Activated CD8-positive, alpha-beta memory T cell treated with anti-CD3 and anti-CD28 coated beads, Interleukin-2, amount 50 U/mL, for 24 hours (primary cell): Measurements from ENCODE around the gene AKNA.

Experiments used
- DNase-seq: peaks from one replicate; pipeline ENCODE4 v3.0.0-alpha.2; 2020; ENCODE audit errors: extremely low read depth

The AKNA gene

DNA sequence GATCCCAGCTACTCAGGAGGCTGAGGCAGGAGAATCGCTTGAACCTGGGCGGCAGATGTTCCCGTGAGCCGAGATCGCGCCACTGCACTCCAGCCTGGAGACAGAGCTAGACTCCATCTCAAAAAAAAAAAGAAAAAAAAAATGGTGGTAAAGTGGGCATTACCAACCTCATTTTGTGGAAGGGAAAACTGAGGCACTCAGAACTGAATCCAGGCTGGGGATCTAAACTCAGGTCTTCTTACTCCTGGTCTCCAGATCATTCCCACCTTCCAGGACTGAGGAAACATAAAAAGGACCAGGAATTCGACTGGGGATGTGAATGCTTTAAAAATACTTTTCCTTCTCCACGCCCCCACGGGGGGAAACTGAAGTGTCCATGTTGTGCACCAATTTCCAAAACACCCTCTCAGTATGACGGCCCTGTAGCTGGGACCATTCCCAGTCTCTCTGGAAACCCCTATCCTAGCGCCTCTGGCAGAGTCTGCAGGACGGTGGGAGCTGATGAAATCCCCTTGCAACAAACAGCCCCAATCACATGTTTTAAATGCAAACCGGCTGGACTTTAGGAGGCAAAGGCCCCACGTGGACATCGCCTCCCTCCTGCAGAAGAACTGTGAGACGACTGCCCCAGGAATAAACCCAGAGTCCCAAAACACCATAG lies 8.9 kb upstream of the AKNA start:
- no peak for DNase-seq

DNA sequence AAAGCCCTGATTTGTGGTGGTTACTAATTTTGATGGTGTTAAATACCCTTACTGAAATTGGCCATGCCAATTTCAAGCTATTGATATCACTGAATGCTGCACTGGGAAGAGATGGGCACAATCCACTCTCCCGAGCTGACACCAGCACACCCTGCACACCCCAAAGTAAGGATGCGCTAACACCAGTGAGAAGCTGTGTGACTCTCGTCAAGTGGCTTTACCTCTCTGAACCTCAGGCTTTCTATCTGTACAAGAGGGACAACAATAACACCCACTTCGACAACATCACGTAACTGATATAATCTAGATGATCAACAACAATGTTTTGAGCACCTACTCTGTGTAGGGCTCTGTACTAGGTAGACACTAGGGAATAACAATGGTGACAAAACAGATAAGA lies 8.0 kb upstream of the AKNA start:
- no peak for DNase-seq

DNA sequence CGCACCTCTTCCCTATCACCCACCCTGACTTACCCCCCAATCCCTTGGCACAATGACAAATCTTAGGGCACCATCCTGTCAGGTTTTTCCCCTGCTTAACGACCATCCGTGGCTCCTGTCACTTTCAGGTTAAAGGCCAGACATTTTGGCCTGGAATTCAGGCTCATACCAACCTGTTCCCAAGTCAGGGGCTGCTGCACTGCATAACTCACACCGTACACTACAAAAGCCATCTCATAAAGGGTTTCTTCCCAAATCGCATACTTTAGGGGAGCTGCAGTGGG lies 7.5 kb upstream of the AKNA start:
- no peak for DNase-seq

GRCh38 chr9:114394523-114395333 lies 6.9 kb upstream of the AKNA start:
- DNase-seq, result no peak

DNA sequence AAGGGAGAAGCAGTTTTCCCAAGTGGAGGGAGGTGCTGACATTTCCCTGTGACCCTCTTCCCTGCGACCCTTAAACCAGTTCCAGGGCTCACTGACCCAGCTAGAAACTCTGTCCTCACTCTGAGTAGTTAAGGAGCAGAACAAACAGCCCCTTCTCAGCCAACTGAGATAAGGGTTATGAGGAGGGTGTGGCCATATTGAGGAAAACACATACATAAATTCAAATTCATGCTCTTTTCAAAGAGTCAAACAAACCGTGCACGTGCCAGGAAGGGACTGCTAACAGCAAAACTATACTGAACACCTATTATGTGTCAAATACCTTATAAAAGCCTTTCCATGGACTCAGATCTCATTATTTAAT lies 4.9 kb upstream of the AKNA start:
- no peak for DNase-seq

DNA sequence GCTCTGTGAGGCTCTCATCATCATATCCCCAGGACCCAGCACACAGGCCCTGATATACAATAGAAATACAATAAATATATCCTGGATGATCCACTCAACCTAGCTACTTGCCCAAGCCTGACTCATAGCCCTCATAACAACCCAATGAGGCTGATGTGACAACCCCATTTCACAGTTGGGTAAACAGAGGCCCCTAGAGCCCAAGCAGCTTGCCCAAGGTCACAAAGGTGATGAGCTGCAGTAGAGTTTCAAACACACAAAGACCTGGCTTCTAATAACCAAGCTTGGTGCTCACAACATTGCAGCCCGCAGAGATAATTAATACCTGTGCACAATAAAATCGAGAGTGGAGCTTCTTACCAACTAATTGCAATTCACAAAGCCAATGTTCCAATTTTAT lies 3.2 kb upstream of the AKNA start:
- DNase-seq, result no peak

DNA sequence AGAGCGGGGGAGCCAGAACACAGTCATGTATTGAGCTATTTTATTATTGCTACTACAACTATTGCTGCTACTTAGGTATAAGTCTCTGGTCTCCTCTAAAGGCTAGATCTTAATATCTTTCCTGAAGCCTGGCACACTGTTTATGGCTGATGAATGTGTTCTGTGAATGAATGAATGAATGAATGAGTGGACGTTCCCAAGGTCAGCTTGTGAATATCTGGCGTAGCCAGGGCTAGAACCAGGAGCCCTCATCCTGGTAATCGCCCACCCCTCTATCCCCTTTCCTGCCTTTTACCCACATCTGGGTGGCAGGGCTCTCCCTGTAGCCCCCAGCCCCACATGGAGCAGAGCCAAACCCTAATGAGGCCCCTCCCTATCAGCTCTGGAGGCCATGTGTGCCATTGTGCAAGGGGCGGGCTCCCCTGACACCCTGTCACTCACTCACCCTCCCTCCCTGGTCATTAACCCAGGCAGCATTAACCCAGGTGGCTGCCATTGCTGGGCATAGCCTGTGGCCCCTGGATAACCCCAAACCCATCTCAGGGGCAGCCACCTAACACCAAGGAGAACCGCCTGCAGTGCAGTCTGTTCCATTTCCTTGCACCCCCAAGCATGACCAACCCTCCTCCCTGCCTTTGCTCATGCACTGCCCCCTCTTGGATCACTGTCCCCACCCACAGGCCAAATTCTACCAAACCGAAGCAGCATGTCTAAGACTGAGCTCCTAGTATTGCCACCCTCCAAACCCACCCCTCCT lies 2.0 kb upstream of the AKNA start:
- no peak for DNase-seq

GRCh38 chr9:114388764-114389375 lies 1.1 kb upstream of the AKNA start:
- no peak for DNase-seq

- DNase-seq, result no peak
Observed at GRCh38 chr9:114388357-114388682, 538 bp upstream of the AKNA start.

DNA sequence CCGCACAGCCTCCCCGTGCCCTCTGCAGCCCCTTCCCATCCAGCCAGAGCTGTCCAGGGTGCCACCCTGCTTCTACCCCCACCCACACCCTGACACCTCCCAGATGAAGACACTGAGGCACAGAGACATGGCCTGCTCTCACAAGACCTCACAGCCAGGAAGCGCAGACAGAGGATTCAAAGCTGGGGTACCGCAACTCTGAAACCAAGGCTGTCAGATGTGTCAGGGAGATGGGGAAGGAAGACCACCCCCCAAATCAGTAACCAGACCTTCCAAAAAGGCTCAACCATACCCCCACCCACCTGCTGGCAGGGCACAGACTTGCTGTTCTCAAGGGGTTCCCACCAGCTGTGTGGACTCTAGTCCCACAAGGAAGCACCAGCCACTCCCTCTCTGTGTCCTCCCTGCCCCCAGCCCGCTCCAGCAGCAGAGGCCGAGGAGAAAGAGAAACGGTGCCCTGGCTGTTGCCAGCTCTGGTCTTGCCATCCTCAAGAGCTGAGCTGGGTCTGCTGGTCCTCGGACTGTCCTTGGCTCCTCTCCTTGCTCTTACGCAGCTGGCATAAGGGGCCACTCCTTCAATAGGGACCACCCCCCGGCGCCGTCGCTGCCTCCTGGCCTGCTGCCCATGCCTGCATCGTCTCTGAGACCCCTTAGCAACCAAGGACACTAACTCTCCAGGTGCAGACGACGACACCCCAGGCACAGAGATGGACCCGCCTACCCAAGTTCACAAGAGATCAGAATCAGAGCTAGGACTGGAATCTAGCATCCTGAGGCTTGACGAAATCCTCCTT lies 699 bp downstream of the AKNA start:
- no peak for DNase-seq

DNA sequence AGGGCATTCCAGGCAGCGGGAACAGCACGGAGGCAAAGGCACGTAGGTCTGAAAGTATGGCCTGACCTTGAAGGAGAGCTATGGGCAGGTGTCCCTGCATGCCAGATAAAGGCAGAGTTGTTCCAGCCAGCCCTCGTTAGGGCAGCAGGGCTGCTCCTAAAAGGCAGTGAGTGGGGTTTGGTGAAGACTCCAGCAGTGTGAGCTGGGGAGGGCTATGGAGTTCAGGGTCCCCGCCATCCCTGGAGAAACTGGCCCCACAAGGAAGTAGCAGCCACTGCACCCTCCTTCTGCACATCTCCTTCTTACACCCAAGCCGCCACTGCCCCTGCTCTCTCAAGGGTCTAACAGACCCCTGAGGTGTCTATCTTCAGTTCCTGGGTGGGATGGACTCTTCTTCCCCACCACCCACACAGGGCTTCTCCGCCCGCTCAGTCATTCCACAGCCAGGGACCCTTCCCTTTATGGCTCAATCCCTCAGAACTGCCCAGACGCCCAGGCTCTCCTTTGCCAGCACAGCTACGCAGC lies 1.4 kb downstream of the AKNA start:
- no peak for DNase-seq

DNA sequence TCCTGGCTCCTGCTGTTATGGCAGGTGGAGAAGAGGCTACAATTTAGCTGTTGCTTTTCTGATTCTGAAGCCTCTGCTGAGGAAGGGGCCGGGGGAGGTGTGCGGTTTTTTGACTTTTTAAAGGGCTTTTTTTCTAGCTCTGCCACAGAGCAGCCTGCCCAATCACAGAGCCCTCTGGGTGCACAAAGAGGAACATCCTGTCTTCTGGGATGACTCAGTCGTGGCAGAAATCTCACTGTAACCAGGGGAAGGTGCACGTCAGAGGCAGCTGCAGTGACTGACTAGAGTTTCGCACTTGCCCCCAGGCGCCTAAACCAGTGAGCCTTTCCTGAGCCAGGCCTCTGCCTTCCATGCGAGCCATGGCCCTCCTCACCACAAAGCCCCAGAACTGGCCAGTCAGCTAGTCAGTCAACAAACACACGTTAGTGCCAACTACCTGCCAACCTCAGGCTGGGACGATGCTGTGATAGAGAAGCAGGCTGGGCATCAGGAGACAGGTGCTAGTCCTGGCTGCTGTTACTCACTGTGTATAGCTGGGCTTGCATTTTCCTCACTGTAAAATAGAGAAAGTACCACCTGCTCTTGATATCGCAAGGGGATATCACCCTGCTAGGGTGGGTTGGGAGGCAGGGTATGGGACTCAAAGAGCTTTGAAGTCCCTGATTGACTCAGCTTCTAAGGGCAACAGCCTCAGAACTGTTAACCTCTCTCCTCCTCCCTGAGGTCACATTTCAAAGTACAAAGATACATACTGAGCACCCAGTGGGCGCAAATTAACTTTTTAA lies 2.2 kb downstream of the AKNA start:
- peak; percentile 86 for DNase-seq

DNA sequence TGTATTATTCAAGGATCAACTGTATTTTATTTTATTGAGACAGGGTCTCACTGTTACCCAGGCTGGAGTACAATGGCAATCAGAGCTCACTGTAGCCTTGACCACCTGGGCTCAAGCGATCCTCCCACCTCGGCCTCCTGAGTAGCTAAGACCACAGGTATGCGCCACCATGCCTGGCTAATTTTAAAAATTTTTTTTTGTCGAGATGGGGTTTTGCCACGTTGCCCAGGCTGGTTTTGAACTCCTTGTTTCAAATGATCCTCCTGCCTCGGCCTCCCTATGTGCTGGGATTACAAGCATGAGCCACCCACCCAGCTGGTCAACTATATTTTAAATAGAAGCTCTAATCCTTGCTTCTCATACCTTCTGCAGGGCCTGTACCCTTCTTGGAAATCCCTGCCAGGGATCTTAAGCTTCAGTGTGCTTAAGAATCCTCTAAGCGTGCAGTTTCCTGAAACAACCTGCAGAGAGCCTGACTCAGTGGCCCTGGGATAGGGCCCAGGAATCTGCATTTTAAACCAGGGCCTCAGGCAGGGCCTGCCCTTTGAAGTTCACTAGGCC lies 2.9 kb downstream of the AKNA start:
- DNase-seq, result no peak

- DNase-seq, result no peak
Observed at GRCh38 chr9:114384341-114384740, 3.4 kb downstream of the AKNA start.

DNA sequence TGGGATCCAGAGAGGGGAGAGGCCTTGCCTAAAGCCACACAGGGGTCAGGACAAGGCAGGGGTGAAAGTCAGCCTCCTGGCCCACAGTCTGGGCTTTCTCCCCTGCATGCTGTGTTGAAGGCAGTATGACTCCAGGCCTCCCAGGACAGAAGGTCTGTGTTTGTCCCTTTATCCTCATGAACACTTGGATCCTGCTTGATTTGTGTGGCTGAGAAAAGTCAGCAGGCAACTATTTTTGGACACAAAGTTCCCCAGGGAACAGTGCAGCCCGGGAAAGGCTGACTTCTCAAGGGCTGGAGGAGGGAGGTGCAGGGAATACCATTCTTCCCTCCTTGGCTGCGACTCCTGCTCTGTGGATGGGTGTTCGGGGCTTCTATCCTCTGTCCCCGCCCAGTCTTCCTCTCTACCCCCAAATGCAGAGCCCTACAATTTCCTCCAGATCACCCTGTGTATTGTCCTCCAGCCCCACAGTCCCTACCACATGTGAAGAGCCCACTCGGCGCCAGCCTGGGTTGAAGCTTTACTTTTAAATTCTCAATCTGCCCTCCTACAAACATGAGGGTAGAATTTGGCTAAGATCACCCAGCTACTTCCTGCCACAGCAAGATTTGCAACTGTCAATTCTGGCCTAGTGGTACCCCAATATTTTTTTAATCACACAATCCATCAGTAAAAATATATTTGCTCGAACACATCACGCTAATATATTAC lies 4.1 kb downstream of the AKNA start:
- DNase-seq, result no peak

- peak; percentile 56 for DNase-seq
Observed at GRCh38 chr9:114382699-114383520, 4.9 kb downstream of the AKNA start.

DNA sequence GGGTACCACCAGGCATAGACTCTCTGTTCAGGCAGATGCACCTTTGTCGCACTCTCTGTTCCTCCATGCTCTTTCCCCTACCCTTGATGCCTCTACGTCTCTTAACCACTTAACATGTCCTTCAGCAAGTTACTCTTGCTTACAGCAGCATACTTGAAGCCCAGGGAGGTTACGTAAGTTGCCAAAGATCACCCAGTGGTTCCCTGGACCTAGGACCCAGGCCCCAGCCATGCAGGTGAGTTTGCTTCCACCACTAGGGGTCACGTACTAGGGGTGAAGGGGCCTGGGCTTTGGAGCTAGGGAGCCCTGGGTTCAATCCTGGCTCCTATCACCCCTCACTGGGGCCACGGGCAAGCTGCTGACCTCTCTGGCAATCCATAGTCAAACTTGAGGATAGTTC lies 8.9 kb downstream of the AKNA start:
- no peak for DNase-seq

DNA sequence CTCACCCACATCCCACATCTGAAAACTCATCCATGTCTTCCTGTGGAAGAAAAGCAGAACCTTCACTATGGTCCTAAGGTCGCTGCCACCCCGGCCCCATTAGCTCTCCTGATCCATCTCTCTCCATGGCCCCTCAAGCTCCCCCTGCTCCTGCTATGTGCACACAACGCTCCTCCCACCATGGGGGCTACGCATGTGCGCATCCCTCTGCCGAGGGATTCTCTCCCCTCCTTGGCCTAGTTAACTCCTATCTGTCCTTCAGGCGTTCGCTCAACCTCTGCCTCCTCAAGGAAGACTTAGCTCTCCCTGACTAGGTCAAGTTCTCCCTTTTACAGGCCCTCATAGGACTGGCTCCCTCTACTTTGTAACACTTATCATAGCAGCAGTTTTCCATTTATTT lies 9.8 kb downstream of the AKNA start:
- no peak for DNase-seq
